AG04449 (cell line): Measurements from ENCODE around the gene UNC5B.

Experiments used
- CTCF ChIA-PET: fragments of 350-600 bp; formaldehyde crosslinking; extraction: SDS; loops from one replicate; lab custom pipeline; 2021; ENCODE audit warnings: antibody characterized with exemption; lab: Yijun Ruan, JAX
- POLR2A ChIA-PET: fragments of 400-600, 350-600 bp; formaldehyde crosslinking; extraction: SDS; loops from one replicate; lab custom pipeline; 2020; ENCODE audit warnings: antibody characterized with exemption, inconsistent platforms; lab: Yijun Ruan, JAX
- DNase-seq: peaks from one replicate; pipeline ENCODE4 v3.0.0-alpha.2; 2010; ENCODE audit warnings: low read depth, low spot score
- H3K4me3 ChIP-seq: 2 replicates; pipeline ENCODE4 v1.5.1; 2011; ENCODE audit warnings: low read depth, mild to moderate bottlenecking, control low read depth, low read length
- TF ChIP-seq, protein P1 (sequence below): IDR thresholded peaks from one replicate; pipeline ENCODE4 v1.5.1; 2011; ENCODE audit warnings: mild to moderate bottlenecking, moderate library complexity, low read length, control low read depth, inconsistent platforms; ENCODE audit not compliant: insufficient read depth; ENCODE audit errors: missing control alignments

Gene UNC5B

DNA sequence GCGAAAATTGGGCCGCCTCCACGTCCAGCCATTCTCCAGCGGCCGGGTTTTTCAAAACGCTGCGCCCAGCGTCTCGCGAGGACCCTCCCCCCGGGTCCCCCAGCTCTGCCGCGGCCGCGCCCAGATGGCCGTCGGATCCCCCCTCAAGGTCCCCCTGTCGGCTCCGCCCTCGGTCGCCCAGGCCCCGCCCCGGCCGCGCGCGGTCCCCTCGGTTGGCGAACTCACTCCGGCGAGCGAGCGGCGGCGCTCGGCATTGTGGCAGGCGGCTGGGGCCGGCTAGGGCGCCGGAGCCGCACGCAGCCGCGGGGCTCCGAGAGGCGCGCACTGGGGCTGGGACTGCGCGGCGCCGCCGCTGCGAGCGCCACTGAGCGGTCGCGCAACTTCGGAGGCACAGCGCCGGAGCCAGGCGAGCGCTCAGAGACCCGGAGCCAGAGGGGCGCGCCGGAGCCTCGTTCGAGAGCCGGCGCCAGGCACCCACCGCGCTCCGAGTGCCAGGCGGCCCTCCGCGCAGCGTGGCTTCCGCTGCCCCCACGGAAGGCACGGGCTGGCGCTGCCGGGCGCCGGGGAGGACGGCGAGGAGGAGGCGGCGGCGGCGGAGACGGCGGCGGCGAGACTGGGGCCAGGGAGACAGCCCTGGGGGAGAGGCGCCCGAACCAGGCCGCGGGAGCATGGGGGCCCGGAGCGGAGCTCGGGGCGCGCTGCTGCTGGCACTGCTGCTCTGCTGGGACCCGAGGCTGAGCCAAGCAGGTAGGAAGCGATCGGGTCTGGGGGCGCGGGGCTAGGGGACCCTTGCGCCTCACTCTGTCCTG is at the start of gene UNC5B:
Gene UNC5B (plus strand): TSS at position 253 of the 809 bp plus-strand sequence. CDS start 416 bp downstream, at position 669.
- H3K4me3 ChIP-seq, result peak within 1 kb of the TSS; percentile 73
- no peak for DNase-seq
- TF ChIP-seq, protein P1, sequence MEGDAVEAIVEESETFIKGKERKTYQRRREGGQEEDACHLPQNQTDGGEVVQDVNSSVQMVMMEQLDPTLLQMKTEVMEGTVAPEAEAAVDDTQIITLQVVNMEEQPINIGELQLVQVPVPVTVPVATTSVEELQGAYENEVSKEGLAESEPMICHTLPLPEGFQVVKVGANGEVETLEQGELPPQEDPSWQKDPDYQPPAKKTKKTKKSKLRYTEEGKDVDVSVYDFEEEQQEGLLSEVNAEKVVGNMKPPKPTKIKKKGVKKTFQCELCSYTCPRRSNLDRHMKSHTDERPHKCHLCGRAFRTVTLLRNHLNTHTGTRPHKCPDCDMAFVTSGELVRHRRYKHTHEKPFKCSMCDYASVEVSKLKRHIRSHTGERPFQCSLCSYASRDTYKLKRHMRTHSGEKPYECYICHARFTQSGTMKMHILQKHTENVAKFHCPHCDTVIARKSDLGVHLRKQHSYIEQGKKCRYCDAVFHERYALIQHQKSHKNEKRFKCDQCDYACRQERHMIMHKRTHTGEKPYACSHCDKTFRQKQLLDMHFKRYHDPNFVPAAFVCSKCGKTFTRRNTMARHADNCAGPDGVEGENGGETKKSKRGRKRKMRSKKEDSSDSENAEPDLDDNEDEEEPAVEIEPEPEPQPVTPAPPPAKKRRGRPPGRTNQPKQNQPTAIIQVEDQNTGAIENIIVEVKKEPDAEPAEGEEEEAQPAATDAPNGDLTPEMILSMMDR, result peak; percentile 41
- ChIA-PET POLR2A (interaction anchor here (0.6 to 1.7 kb wide), 6 partner anchors 21 to 48 kb away, joined by 3 to 10 read pairs (median 4); no protein-coding TSS in a partner anchor), CTCF (interaction anchor here (0.7 to 4.1 kb wide), 17 partner anchors 9 to 453 kb away, joined by 3 to 22 read pairs (median 3); no protein-coding TSS in a partner anchor)

GRCh38 chr10:71173466-71173865 is 38.9 kb upstream of the UNC5B start:
- POLR2A ChIA-PET, result no interaction called here
- no peak for DNase-seq
- no peak overlapping the region for H3K4me3 ChIP-seq
- TF ChIP-seq, protein P1, result no peak
- CTCF ChIA-PET, result no interaction called here

- ChIA-PET POLR2A (no interaction called here), CTCF (interaction anchor here (1.2 to 1.4 kb wide), 1 partner anchor 32 kb away, joined by 4 read pairs; no protein-coding TSS in a partner anchor)
- TF ChIP-seq, protein P1, result no peak
- no peak overlapping the region for H3K4me3 ChIP-seq
- DNase-seq, result no peak
These were observed 35.7 kb upstream of the UNC5B start for GRCh38 chr10:71176661-71177060.

- CTCF ChIA-PET, result interaction anchor here (1.2 kb wide), 1 partner anchor 31 kb away, joined by 4 read pairs; no protein-coding TSS in a partner anchor
- TF ChIP-seq, protein P1, result no peak
- POLR2A ChIA-PET, result no interaction called here
- no peak overlapping the region for H3K4me3 ChIP-seq
- DNase-seq, result no peak
These were observed 34.6 kb upstream of the UNC5B start for GRCh38 chr10:71177651-71178199.

- ChIA-PET POLR2A (no interaction called here), CTCF (no interaction called here)
- H3K4me3 ChIP-seq, result no peak overlapping the region
- DNase-seq, result no peak
- TF ChIP-seq, protein P1, result no peak
These were observed 33.5 kb upstream of the UNC5B start for GRCh38 chr10:71178880-71179279.

DNA sequence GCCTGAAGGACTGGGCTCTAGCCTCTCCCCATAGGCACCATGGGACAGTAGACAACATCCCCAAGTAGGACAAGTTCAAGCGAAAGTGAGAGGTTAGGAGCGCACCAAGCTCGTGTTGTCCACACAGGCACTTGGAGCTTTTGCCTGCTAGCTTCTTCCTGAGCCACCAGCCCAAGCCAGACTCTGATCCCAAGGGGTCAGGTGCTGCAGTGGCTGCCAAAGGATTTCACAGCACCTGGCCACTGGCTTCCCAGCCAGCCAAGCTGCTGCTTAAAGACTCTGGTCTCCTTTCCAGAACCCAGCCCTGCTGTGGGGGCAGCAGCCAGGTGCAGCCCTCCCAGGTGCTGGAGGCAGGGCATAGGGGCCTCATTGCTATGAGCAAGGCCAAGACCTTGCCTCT is 33.0 kb upstream of the UNC5B start:
- ChIA-PET CTCF (no interaction called here), POLR2A (no interaction called here)
- no peak overlapping the region for H3K4me3 ChIP-seq
- TF ChIP-seq, protein P1, result no peak
- DNase-seq, result no peak
